Endometrial microvascular endothelial cells (primary cell): ENCODE measurements around the gene NUDT8. TPM values are rescaled to one million over a fixed set of nuclear protein-coding genes. Genes with fewer than 3 reads are reported as not detected.
"Not testable (repeated sequence)": the region's sequence is repeated elsewhere in the genome, so short reads cannot be mapped to it uniquely, and the experiment has no call there.

ENCODE experiments used
- in situ Hi-C: cut with HindIII; loops from 2 replicates; pipeline ENCODE4 v1.10.0; 2017; ENCODE audit warnings: low sequenced_read_pairs, low pct_unique_long_range_greater_than_20kb; ENCODE audit errors: inconsistent ontology term
- total RNA-seq: library from RNA; depleted of rRNA; stranded (reverse); fragments of >200 nt; gene quantifications from one replicate; pipeline ENCODE4 v1.2.3, GENCODE V29; 2015; ENCODE audit errors: inconsistent ontology term

The NUDT8 gene
- total RNA-seq, 1 donor from 2014 or later, result 12.9 TPM

DNA sequence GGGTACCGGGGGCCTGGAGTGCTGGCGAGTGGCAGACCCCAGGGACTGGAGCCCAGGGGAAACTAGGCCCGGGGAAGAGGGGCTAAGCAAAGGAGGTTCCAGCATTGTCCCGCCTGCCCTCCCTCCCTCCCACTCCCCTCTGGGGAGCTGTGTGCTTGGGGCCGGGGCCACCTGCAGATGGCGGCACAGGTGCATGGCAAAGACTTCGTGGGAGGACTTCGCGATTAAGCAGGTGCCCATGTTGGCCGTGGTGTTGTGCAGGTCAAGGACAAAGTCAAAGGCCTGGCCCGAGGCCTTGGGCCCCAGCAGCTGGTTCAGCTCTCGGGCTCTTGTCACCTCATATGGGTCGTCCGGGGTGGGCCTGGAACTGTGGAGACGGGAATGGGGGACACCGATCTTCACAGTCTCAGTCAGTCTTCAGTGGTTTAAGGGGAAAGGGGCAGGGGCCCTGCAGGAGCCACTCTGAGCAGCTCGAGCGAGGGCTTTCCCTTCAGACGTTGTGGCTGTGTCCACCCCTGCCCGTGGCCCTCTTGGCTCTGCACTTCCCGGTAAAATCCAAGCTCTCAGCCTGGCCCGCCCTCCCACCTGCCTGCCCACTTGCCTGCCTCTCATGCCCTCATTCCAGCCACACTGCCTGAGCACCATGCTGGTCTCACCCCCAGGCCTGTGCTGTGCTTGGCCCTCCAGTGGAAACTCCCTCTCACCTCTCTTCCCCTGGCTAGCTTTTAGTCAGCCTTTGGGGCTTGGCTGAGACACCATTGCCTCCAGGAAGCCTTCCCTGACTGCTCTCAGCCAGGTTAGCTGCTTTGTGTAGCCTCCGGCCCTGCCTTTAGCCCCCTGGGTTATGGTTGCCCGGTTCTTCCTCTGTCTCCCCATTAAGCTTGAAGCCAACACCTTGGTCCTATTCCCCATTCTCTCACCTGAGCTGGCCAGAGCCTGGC is 16.1 kb upstream of the NUDT8 start:
- in situ Hi-C loops, result no loop called here

DNA sequence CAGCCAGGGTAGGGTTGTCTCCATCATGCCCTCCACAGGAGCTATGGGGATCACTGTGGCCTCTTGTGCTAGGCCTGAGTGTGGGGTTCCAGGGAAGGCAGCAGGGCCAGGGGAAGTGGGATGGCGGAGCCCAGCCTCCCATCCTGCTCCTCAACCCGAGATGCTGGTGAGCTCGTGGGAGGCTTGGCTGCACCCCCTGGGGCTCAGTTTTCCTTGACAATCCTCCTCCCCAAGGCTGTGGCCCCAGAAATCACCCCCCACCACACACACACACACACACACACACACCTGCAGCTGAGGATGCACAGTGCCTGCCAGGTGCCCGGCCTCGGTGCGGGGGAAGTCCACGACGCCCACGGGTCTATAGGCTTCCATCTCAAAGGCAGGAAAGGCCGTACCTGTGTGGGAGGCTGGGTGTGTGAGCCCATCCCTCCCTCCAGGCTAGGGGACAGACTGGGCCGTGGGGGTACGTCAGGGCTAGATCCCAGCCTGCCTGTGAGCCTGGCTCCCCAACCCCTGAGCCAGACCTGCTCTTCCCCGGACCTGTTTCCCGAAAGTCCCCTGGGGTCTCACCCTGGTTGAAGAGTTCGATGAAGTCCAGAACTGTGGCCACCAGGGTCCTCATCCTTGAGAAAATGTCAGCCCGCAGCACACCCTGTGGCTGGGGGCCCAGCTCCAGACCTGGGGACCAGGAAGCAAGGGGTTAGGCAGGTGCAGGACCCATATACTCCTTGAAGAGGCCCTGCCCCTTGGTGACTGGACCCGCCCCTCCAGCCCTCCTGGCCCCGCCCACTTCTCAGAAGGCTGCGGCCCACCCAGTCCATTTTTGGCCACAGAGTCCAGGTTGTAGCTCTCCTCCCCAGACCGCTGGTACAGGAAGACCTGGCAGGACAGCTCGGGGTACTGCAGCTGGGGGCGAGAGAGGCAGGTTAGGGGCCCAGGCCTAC is 15.0 kb upstream of the NUDT8 start:
- in situ Hi-C loops, result no loop called here

DNA sequence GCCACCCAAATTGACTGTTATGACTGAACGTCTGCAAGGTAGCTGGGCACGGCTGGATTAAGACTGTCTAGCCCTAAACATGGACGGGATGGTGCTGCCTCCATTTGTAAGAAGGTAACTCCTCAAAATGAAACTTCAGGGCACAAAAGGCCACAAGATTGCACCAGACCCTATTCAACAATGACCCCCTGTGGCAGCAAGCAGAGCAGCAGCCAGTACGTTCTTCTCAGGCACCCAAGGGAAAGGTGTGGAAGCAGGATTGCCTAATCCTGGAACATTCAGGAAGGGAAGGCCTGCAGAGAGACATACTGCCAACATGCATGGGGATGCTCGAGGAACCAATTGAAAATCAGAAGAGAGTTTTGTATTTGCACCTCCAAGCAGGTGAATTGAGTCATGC is 14.3 kb upstream of the NUDT8 start:
- in situ Hi-C loops, result no loop called here

DNA sequence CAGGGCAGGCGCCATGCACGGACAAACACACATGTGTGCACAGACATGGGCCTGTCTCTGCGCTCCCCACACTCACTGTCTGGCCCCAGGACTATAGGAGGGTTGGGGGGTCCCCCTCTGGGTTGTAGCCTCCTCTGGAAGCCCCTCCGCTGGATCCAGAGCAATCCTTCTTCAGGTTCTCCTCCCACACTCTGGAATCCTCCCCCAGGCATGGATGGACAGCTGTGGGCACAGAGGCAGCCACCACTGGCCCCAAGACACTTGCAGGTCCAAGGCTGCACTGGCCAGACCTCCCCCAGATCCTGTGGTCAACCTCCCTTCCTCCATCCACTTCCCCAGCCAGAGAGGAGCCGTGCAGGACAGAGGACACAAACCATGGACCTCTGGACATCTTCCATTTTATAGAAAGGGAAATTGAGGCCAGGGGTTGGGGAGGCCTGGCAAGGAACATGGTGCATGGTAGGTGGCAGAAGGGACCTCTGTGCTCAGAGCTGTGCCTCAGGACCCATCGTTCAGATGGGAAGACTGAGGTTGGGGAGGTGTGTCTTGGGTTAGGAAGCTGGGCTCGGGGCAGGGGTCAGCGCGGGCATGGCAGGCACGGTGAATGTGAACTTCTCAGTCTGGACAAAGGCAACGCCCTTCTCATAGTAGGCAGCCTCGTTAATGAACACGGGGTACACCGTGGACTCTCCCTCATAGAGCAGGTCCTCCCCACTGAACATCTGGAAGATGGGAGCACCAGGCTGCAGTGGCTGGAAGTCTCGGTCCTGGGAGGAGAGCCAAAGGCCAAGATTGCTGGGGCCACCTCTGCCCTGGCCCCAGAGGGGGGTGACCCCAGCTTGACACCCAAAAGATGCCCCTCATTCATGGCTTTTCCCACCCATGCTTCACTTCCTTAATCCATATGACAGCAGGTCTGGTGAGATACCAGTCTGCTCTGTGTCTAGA is 12.7 kb upstream of the NUDT8 start:
- in situ Hi-C loops, result no loop called here

DNA sequence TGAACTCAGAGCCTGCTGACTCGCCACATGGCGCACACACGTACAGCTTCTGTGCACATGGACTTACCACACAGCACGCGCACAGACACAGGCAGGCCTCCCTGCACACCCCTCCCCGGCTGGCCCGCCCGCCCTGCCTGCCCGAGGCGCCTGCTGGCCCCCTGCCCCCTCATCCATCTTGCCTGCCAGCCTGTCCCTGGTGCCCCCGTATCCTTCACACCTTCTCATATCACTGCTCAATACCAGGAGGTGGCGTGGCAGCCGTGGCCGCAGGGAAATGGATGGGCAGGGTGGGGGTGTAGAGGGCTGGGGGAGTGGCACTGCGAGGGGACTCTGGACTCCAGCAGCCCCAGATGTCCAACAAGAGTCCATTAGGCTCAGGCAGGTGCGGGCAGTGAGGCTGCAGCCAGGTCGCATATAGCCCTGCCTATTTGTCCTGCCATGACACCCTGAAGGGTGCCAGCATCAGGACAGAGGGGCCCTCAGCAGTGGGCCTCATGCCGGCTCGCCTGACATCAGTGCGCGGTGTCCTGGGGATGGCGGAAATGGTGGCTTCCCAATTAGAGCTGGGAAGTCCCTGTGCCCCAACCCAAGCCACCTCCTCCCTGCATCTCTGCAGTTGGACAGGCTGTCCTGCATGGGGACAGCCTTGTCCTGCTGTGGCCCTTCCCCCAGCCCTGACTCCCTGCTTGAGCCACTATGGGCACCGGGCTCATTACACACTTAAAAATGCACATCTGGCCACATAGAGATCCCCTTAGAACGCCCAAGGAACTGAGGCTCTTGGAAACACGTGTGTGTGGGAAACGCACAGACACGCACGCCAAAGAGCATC is 11.8 kb upstream of the NUDT8 start:
- in situ Hi-C loops, result no loop called here

DNA sequence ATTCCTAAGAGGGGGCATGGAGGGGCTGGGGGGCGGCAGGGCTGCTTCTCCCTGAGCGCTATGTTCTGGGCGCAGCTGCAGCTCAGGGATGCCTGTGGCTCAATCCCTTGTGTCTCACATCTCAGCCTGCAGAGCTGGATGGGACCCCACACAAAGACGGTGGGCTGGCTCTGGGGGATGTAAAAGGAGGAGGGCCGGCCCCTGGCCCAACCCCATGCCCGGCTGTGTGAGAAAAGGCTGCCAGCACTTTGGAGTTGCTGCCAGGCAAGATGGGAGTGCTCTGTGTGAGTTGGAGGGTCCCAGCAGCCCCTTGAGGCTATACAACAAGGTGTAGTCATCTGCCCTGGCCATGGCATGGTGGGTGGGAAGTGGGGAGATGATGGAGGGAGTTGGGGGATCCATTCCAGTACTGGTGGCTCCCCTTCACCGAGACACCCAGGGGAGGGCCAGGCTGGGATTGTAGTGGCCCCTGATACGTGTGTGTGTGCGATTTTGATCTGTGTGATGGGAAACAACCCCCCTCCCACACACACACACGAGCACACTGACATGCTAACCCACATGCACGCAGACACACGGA is 11.1 kb upstream of the NUDT8 start:
- in situ Hi-C loops, result no loop called here

DNA sequence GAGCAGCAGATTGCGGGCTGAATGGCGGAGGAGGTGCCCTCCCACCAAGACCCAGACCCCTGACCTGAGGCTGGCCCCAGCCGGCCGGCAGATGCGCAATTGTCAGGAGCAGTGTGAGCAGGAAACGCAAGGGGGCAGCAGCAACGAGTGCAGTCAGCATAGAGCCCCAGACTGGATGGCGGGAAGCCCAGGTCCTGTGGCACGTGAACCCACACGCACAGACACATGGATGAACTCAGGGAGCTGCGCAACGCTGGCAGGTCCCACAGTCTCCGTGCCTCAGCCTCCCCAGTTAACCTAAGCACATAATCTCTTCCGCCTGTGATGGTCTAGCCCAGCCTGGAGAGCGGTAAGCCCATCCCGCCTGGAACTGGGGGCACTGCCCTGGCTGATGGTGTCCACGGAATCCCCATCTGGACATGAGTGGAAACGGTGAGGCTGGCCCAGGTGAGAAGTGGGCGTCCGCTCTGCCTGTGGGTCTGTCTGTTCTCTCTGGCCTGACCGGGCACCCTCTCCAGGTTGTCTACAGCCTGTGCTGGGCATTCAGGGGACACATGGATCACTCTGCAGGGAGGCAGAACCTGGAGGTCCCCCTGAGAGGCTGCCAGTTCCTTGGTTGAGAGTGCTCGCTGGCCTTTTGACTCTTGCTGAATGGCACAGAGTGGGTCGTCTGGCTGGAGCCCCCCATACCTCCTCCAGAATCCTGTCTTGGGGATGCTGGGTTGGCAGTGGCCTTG is 10.5 kb upstream of the NUDT8 start:
- in situ Hi-C loops, result no loop called here

DNA sequence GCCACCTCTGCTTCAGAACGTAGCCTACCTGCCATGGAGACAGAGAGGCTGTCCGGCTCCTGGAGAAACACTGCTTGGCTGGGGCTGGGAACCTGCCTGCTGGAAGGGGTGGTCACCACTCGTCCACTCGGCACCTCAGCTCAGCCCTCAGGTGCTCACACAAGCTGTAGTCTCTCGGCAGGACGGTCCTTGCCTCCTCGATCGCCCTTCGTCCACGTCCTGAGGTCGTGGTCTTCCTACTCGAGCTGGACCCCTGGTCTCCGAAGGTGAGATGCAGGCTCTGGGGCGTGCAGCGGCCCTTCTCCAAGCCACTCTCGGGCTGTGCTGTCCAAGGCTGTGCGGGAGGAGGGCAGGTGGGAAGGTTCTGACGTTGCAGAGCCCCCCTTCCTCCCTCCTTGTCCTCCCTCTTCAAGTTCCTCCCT is 9.7 kb upstream of the NUDT8 start, which contains the start of gene TBX10:
Gene TBX10, minus strand, starts transcription at position 326 of the 422 bp plus-strand sequence. Its CDS starts 291 bp downstream, at position 35.
- in situ Hi-C loops, result no loop called here

DNA sequence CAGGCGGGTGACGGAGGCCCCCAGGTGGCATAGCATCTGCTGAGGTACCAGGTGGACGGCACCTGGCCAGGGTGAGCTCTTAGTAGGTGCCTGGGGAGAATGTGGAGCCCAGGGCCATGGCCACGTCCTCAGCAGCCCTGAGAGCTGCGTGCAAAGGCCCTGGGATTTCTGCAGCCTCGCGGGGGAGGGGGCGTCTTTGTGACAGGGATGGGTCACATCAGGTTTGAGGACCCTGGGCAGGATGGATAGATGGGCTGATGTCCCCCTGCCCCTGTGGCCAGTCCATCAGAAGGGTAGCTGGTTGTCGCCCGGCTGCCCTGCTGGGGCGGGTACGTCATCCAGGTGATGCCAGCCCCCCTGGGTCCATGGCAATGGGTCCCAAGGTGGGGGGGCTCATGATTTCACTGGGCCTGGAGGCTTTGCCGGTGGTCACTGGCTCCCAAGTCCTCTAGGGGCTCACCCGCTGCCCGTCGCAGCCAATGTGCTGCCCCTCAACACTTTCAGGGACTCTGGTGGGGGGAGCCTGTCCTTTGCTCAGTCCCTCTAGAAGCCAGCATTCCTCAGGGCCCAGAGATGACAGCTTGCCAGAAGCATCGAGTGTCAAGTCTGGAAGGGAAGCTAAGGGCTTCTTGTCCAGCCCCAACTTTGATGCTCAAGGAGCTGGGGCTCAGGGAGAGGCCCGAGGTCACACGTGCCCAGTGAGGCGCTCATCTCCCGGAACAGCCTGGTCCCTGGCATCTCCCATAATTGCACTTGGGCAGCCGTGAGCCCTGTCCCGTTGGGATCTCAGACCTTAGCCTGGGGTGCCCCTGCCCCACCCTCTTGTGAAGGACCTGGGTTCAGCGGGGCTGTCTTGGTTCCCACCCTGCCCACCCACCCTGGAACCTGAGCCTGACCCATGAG is 9.0 kb upstream of the NUDT8 start:
- in situ Hi-C loops, result no loop called here

DNA sequence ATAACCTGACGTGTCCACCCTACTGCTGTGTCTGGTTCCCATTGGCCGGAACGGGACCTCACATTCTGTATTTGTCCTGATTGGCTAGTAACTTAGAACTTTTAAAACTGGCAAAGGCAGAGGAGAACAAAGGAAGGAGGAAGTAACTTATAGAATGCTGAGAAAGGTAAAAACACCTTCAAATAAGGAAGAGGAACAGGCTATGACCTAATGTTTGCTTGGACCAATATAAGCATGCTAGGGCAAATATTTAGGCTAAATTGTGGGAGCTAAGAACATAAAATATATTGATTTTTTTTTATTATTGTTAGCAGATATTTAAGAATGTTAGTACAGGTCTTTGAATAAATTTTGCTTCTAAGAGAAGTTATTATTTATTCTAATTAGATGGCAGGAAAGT is 7.7 kb upstream of the NUDT8 start:
- in situ Hi-C loops, result not testable (repeated sequence)

DNA sequence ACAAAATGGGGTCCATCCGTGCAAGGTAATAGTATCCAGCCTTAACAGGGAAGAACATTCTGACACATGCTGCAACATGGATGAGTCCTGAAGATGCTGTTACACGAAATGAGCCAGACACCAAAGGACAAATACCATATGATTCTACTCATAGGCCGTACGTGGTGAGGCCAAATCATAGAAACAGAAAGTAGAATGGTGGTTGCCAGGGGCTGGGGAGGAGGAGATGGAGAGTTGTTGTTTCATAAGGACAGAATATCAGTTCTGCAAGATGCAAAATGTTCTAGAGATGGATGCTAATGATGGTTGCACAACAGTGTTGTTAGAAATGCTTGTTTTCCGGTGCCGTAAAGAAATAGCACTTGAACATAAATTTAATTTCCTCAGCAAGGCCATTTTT is 7.2 kb upstream of the NUDT8 start:
- in situ Hi-C loops, result no loop called here

DNA sequence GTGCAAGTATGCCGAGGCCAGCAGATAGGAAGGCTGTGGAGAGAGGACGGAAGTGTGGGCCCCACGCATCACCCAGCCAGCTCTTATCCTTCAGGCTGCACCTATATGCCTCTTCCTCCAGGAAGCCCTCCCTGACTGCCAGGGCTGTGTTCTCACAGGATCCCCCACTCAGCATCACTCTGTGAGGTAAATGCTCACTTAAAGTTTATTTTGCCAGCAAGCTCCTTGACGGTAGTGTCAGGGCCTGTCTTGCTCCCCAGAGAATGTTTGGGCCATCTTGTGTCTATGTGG is 5.4 kb upstream of the NUDT8 start:
- in situ Hi-C loops, result no loop called here

DNA sequence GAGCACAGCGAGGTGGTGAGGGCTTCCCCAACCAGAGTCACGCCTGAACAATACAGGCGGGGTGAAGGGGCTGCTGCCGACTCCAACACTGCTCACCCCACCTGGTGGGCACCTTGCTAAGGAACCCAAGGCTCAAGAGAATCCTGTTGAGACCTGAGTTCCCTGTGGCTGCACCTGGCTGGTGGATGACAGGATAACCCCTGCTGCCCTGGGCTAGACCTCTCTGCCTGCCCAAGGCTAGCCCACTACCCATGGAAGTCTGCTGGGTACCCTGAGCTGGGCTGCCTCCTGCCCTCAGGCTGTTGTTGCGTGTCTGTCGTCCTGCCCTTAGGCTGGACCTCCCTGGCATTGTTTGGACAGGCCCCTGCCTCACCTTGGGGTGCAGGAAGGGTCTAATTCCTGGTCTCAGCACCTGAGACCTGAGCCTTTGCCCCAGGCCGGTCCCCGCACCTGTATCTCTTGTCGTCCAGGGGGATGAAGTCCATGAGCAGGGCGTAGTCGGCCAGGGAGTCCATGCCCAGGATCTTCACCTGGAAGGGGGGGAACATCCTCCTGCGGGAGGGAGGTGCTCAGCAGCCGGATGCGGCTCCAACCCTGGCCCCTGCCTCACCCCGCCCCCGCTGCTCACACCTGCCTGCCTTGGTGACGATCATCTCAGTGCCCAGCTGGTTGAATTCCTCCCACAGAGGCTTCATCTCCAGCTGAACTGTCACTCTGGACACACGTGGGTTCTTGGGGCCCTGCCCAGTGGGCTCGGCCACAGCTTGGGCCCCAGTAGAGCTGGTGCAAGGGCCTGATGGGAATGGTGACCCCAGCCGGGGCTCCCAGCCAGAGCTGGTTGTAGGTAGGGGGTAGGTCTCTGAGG is 4.9 kb upstream of the NUDT8 start:
- in situ Hi-C loops, result no loop called here

DNA sequence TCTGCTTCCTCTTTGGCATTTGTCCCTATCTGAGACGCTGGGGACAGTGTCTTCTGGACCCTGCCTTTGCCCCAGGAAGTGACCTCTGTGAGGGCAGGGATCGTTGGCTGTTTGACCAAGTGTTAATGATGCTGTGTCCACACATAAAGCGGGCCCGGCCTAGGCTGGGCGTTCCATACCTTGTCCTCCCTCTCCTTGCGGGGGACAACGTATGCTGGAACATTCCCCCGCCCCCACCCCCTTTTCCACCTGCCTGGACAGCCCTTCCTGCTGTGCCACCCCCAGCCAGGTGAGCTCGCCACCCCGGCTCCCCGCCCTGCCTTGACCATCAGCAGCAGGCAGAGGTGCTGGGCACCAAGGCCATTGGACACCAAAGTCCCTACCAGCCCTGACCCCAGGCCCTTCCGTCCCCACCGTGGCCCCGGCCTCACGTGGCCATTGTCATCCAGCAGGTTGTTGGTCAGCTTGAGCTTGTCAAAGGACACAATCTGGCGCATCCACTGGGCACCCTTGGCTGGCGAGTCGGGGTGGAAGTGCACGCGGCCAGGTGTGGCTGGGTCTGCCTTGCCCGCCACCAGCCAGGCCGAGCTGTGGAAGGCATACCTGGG is 4.1 kb upstream of the NUDT8 start:
- in situ Hi-C loops, result no loop called here
